SH-SY5Y (cell line): Measurements from ENCODE around the gene HDDC3.

Source experiments
- GATA2 ChIP-seq: IDR thresholded peaks from 2 replicates; pipeline ENCODE4 v1.6.1; 2011; ENCODE audit warnings: mild to moderate bottlenecking, low read depth, low read length
- GATA3 ChIP-seq: IDR thresholded peaks from 2 replicates; pipeline ENCODE4 v1.6.1; 2011; ENCODE audit warnings: low read depth, mild to moderate bottlenecking, low read length, moderate library complexity

DNA sequence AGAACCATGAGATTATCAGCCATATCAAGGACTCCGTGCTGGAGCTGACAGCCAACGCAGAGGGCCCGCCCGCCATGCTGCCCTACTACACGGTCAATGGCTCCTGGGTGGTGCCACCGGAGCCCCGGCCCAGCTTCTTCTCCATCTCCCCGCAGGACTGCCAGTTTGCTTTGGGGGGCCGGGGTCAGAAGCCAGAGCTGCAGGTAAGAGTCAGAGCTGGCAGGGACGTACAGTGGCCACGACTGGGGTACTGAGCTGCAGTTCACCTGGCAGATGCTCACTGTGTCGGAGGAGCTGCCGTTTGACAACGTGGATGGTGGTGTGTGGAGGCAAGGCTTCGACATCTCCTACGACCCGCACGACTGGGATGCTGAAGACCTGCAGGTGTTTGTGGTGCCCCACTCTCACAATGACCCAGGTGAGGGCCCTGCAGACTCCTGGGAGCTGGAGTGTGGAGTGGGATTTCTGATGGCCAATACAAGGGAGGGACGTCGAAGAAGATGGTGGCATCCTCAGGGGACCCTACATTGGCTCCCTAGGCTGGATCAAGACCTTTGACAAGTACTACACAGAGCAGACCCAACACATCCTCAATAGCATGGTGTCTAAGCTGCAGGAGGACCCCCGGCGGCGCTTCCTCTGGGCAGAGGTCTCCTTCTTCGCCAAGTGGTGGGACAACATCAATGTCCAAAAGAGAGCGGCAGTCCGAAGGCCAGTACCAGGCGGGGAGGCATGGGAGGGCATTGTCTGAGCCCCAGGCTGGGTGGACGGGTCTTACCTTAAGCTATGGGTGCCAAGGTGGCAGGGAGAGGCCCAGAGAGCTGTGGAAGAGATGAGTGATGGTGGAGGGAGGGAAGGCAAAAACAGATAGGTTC, 26.8 kb downstream of the HDDC3 start:
- TF ChIP-seq GATA2, result no peak
- TF ChIP-seq GATA3, result no peak
